A549 (cell line): ENCODE results near the gene ABCG4. TPM values are rescaled to one million over a fixed set of nuclear protein-coding genes. Genes with fewer than 3 reads are reported as not detected.
"Not testable (repeated sequence)": the region's sequence is repeated elsewhere in the genome, so short reads cannot be mapped to it uniquely, and the experiment has no call there.

Source experiments
- ATAC-seq, 2 experiments: fragments of 200-7000 bp in 1 of 2; fragments of >200 bp in 1 of 2; cut with Nextera tagmentation in 1 of 2; cut with Tn5 transposase in 1 of 2; 3 replicates each; pipeline versions ENCODE4 v1.8.0 to v1.9.1; 2018 to 2020; ENCODE audit warnings: mild to moderate bottlenecking in 1 of 2, moderate library complexity in 1 of 2
- CTCF ChIA-PET: fragments of 300-600 bp; sonication (Branson Sonifier 250); formaldehyde crosslinking; extraction: SDS; loops from one replicate; lab custom pipeline; 2021; ENCODE audit warnings: antibody characterized with exemption, inconsistent platforms; lab: Yijun Ruan, JAX
- POLR2A ChIA-PET: fragments of 350-600 bp; formaldehyde crosslinking; extraction: SDS; loops from one replicate; lab custom pipeline; 2021; ENCODE audit warnings: antibody characterized with exemption, inconsistent platforms; lab: Yijun Ruan, JAX
- DNase-seq, 2 experiments: peaks; one replicate each; pipeline versions ENCODE4 v3.0.0 to v3.0.0-alpha.2; 2011 to 2016; ENCODE audit warnings: low read depth in 1 of 2, low spot score in 1 of 2
- FAIRE-seq: peaks from 2 replicates; lab custom pipeline; 2011; peaks lifted over from hg19 to GRCh38; lab: Jason Lieb, UNC
- H3K27ac ChIP-seq, 2 experiments: fragments of >200 bp; sonication (Bioruptor Twin); formaldehyde crosslinking; 3 replicates each; pipeline ENCODE4 v1.5.1; 2016 to 2017
- H3K4me1 ChIP-seq: fragments of >200 bp; sonication (Bioruptor Twin); formaldehyde crosslinking; 3 replicates; pipeline ENCODE4 v1.6.1; 2016
- H3K4me2 ChIP-seq: fragments of >200 bp; sonication (Bioruptor Twin); formaldehyde crosslinking; 3 replicates; pipeline ENCODE4 v1.6.1; 2016
- H3K4me3 ChIP-seq: fragments of >200 bp; sonication (Bioruptor Twin); formaldehyde crosslinking; 3 replicates; pipeline ENCODE4 v1.5.1; 2016
- H3K9me3 ChIP-seq: fragments of >200 bp; sonication (Bioruptor Twin); formaldehyde crosslinking; 3 replicates; pipeline ENCODE4 v1.6.1; 2016
- ATOH8 ChIP-seq: fragments of 250-450 bp; sonication (Bioruptor Pico); IDR thresholded peaks from 2 replicates; pipeline ENCODE4 v1.5.0; 2020; ENCODE audit warnings: low read depth, mild to moderate bottlenecking, moderate library complexity
- BCL3 ChIP-seq: fragments of >200 bp; sonication (Bioruptor Twin); formaldehyde crosslinking; IDR thresholded peaks from 3 replicates; pipeline ENCODE4 v1.6.1; 2016
- CBX2 ChIP-seq: fragments of 200-600 bp; sonication (generic); IDR thresholded peaks from 2 replicates; pipeline ENCODE4 v1.6.1; 2016; ENCODE audit warnings: low read depth, mild to moderate bottlenecking, borderline replicate concordance
- CHD2 ChIP-seq: fragments of 150-350 bp; IDR thresholded peaks from 2 replicates; pipeline ENCODE4 v1.6.1; 2014; ENCODE audit warnings: low read length; ENCODE audit not compliant: partially characterized antibody
- CHD4 ChIP-seq: fragments of 200-600 bp; sonication (generic); IDR thresholded peaks from 2 replicates; pipeline ENCODE4 v1.6.1; 2016; ENCODE audit warnings: antibody characterized with exemption, mild to moderate bottlenecking, borderline replicate concordance
- EHF ChIP-seq: fragments of 250-450 bp; sonication (Bioruptor Pico); IDR thresholded peaks from 2 replicates; pipeline ENCODE4 v1.5.0; 2020; ENCODE audit warnings: mild to moderate bottlenecking
- EP300 ChIP-seq, 2 experiments: fragments of >200 bp; sonication (Bioruptor Twin); formaldehyde crosslinking; IDR thresholded peaks; 2 replicates in 1 of 2; 3 replicates in 1 of 2; pipeline ENCODE4 v1.6.1; 2016 to 2017
- GATA3 ChIP-seq: IDR thresholded peaks from 2 replicates; pipeline ENCODE4 v1.6.1; 2012; ENCODE audit warnings: borderline replicate concordance
- HEYL ChIP-seq: fragments of 250-450 bp; sonication (Bioruptor Pico); IDR thresholded peaks from 2 replicates; pipeline ENCODE4 v1.8.0; 2021; ENCODE audit warnings: mild to moderate bottlenecking, moderate library complexity
- HMGXB4 ChIP-seq: fragments of 250-450 bp; sonication (Bioruptor Pico); IDR thresholded peaks from 2 replicates; pipeline ENCODE4 v1.5.0; 2021; ENCODE audit warnings: mild to moderate bottlenecking, moderate library complexity, borderline replicate concordance
- JUN ChIP-seq, 2 experiments: fragments of >200 bp; sonication (Bioruptor Twin); formaldehyde crosslinking; IDR thresholded peaks; 2 replicates in 1 of 2; 3 replicates in 1 of 2; pipeline ENCODE4 v1.6.1; 2016 to 2017
- JUNB ChIP-seq: fragments of >200 bp; sonication (Bioruptor Twin); formaldehyde crosslinking; IDR thresholded peaks from 2 replicates; pipeline ENCODE4 v1.6.1; 2016
- NR3C1 ChIP-seq: fragments of >200 bp; sonication (Bioruptor Twin); formaldehyde crosslinking; IDR thresholded peaks from 3 replicates; pipeline ENCODE4 v1.6.1; 2017
- PHF8 ChIP-seq: fragments of 200-600 bp; sonication (generic); IDR thresholded peaks from 2 replicates; pipeline ENCODE4 v1.6.1; 2016; ENCODE audit warnings: low read depth, mild to moderate bottlenecking, antibody characterized with exemption, moderate library complexity, borderline replicate concordance
- POLR2A ChIP-seq: IDR thresholded peaks from 2 replicates; pipeline ENCODE4 v1.6.1; 2012; ENCODE audit warnings: mild to moderate bottlenecking, low read length
- POLR2AphosphoS2 ChIP-seq: conservative IDR thresholded peaks from 2 replicates; pipeline ENCODE4 v1.6.1; 2012; ENCODE audit warnings: low read length, improper control_type of control experiment, inconsistent platforms
- RAD21 ChIP-seq, 2 experiments: fragments of >200 bp in 1 of 2; sonication (Bioruptor Twin) in 1 of 2; formaldehyde crosslinking in 1 of 2; IDR thresholded peaks in 1 of 2; conservative IDR thresholded peaks in 1 of 2; 2 replicates in 1 of 2; 3 replicates in 1 of 2; pipeline ENCODE4 v1.6.1; 2012 to 2018; ENCODE audit warnings: inconsistent platforms in 1 of 2
- RFX5 ChIP-seq: fragments of 450-650 bp; IDR thresholded peaks from 2 replicates; pipeline ENCODE4 v1.7.1; 2014; ENCODE audit warnings: antibody characterized with exemption, mild to moderate bottlenecking, moderate library complexity
- SMC3 ChIP-seq: fragments of >200 bp; sonication (Bioruptor Twin); formaldehyde crosslinking; IDR thresholded peaks from 3 replicates; pipeline ENCODE4 v1.6.1; 2018; ENCODE audit warnings: inconsistent platforms
- TP53 ChIP-seq: fragments of 250-450 bp; sonication (Bioruptor Pico); IDR thresholded peaks from 2 replicates; pipeline ENCODE4 v1.5.0; 2021; ENCODE audit warnings: mild to moderate bottlenecking, moderate library complexity
- ZC3H11A ChIP-seq: fragments of 450-650 bp; IDR thresholded peaks from 2 replicates; pipeline ENCODE4 v1.6.1; 2014; ENCODE audit warnings: antibody characterized with exemption, mild to moderate bottlenecking
- ZNF302 ChIP-seq: fragments of 250-450 bp; sonication (Bioruptor Pico); IDR thresholded peaks from 2 replicates; pipeline ENCODE4 v1.9.0; 2021; ENCODE audit warnings: inconsistent platforms, mild to moderate bottlenecking, moderate library complexity
- ZSCAN20 ChIP-seq: fragments of 250-450 bp; sonication (Bioruptor Pico); IDR thresholded peaks from 2 replicates; pipeline ENCODE4 v1.8.0; 2022; ENCODE audit warnings: mild to moderate bottlenecking, moderate library complexity
- WGBS: methylation state at CpG from one replicate; pipeline ENCODE4 v1.1.6; 2017; ENCODE audit errors: missing lambda C conversion rate; 5-methylcytosine and 5-hydroxymethylcytosine counted together
- polyA plus RNA-seq, 4 experiments: library from polyadenylated mRNA; depleted of rRNA in 3 of 4; stranded (reverse); fragments of >200 nt; fragmentation: RNase III in 1 of 4; extraction: RNeasy Plus Mini Kit Qiagen cat#74134 plus additional on column Dnase treatment in 1 of 4; gene quantifications; 2 replicates in 3 of 4; 3 replicates in 1 of 4; pipeline ENCODE4 v1.2.3, GENCODE V29; 2011 to 2017

Gene ABCG4
- polyA plus RNA-seq, 2 of the 4 experiments (the other 2 are of a cell fraction), result 0.10 to 0.44 TPM

- TF ChIP-seq TP53 (CRISPR knock-in tag) (no peak), NR3C1 (no peak), BCL3 (no peak), RFX5 (no peak)
These were observed 48.1 kb downstream of the ABCG4 start (continued) for GRCh38 chr11:119196833-119197483.

- TF ChIP-seq JUN (IDR thresholded peaks at IDR 0.05), result no peak
- no peak for TF ChIP-seq PHF8
- no peak for TF ChIP-seq POLR2A
- TF ChIP-seq ZC3H11A, result no peak
- no peak for TF ChIP-seq ATOH8
- no peak for TF ChIP-seq CHD2
- no peak for TF ChIP-seq CBX2
- TF ChIP-seq RAD21 (conservative IDR thresholded peaks at IDR 0.05 in 1 of 2, IDR thresholded peaks at IDR 0.05 in 1 of 2), result no peak
- no peak for TF ChIP-seq CHD4
- no peak for TF ChIP-seq HMGXB4 (CRISPR knock-in tag)
- no peak for TF ChIP-seq BCL3
- no peak for TF ChIP-seq EP300 (IDR thresholded peaks at IDR 0.05)
- TF ChIP-seq HEYL (CRISPR knock-in tag), result no peak
- no peak for TF ChIP-seq ZNF302
- TF ChIP-seq JUNB, result no peak
- TF ChIP-seq POLR2AphosphoS2, result no peak
- TF ChIP-seq ZSCAN20, result no peak
- TF ChIP-seq GATA3, result no peak
- no peak for TF ChIP-seq SMC3
- TF ChIP-seq EHF, result no peak
- WGBS, result 81% methylated on average over 6 of the region's 6 CpGs
- ChIA-PET CTCF (interaction anchor here (1.1 to 1.6 kb wide), 3 partner anchors 30 to 125 kb away, joined by 3 to 4 read pairs (median 3); no protein-coding TSS in a partner anchor), POLR2A (interaction anchor here (1.0 kb wide), 1 partner anchor 104 kb away, joined by 3 read pairs; a partner anchor contains a TSS)
- DNase-seq, result no peak
- Histone ChIP-seq H3K27ac (no peak overlapping the region), H3K4me3 (no peak overlapping the region), H3K4me2 (no peak overlapping the region), H3K4me1 (no peaks in the 10 kb centered on the region), H3K9me3 (no peaks in the 10 kb centered on the region)
- FAIRE-seq, result no peak
- ATAC-seq, result no peak
These were observed 50.1 kb downstream of the ABCG4 start for GRCh38 chr11:119198925-119199324.

GRCh38 chr11:119201236-119201635, 52.4 kb downstream of the ABCG4 start:
- H3K9me3 ChIP-seq, DNase-seq, H3K27ac ChIP-seq, ATAC-seq, H3K4me1 ChIP-seq, H3K4me2 ChIP-seq, POLR2A ChIA-PET, FAIRE-seq, H3K4me3 ChIP-seq: not testable (repeated sequence)
- 83% methylated on average over 3 of the region's 5 CpGs for WGBS
- CTCF ChIA-PET, result interaction anchor here (0.7 to 1.5 kb wide), 4 partner anchors 13 to 136 kb away, joined by 3 to 6 read pairs (median 4); partner anchors contain the start of gene NLRX1
